K562 (cell line): ENCODE data around the gene BTBD17. TPM values are rescaled to one million over a fixed set of nuclear protein-coding genes. Genes with fewer than 3 reads are reported as not detected.
A peak's percentile ranks its signal among the peaks of the same experiment; 100 is the strongest.

Experiments
- ARID1B ChIP-seq: fragments of 450-650 bp; IDR thresholded peaks from 2 replicates; pipeline ENCODE4 v1.6.1; 2016; ENCODE audit warnings: antibody characterized with exemption, mild to moderate bottlenecking, inconsistent platforms
- CSDE1 ChIP-seq, 2 experiments: fragments of 450-650 bp; IDR thresholded peaks; 2 replicates each; pipeline ENCODE4 v1.6.1; 2016; ENCODE audit warnings: mild to moderate bottlenecking in 1 of 2
- CXXC5 ChIP-seq: fragments of 250-450 bp; sonication (Bioruptor Pico); IDR thresholded peaks from 2 replicates; pipeline ENCODE4 v1.8.0; 2022; ENCODE audit warnings: inconsistent platforms, mild to moderate bottlenecking, moderate library complexity
- FOXK1 ChIP-seq: sonication (generic); formaldehyde crosslinking; IDR thresholded peaks from 2 replicates; pipeline ENCODE4 v1.8.0; 2022; ENCODE audit warnings: missing genetic modification reagents, mild to moderate bottlenecking, borderline replicate concordance
- HEY1 ChIP-seq: fragments of 250-450 bp; sonication (Bioruptor Pico); IDR thresholded peaks from 2 replicates; pipeline ENCODE4 v1.5.0; 2020; ENCODE audit warnings: mild to moderate bottlenecking, moderate library complexity, borderline replicate concordance
- HNRNPLL ChIP-seq: fragments of 200-400 bp; formaldehyde crosslinking; IDR thresholded peaks from 2 replicates; pipeline ENCODE4 v1.6.1; 2017; ENCODE audit warnings: low read length, low read depth, mild to moderate bottlenecking; ENCODE audit not compliant: poor library complexity, severe bottlenecking
- ILF3 ChIP-seq: fragments of 450-650 bp; IDR thresholded peaks from 2 replicates; pipeline ENCODE4 v1.6.1; 2018; ENCODE audit warnings: antibody characterized with exemption, mild to moderate bottlenecking, moderate library complexity, borderline replicate concordance
- KAT2B ChIP-seq: IDR thresholded peaks from one replicate; pipeline ENCODE4 v1.6.1; 2012; ENCODE audit warnings: low read depth, mild to moderate bottlenecking, control low read depth, inconsistent platforms, low read length, moderate library complexity
- KLF6 ChIP-seq: fragments of 250-450 bp; sonication (Bioruptor Pico); IDR thresholded peaks from 2 replicates; pipeline ENCODE4 v1.4.0; 2020; ENCODE audit warnings: mild to moderate bottlenecking, moderate library complexity, borderline replicate concordance
- MTF1 ChIP-seq: fragments of 250-450 bp; sonication (Bioruptor Pico); IDR thresholded peaks from 2 replicates; pipeline ENCODE4 v1.9.0; 2021; ENCODE audit warnings: moderate library complexity, mild to moderate bottlenecking, inconsistent platforms, borderline replicate concordance
- MYBL2 ChIP-seq, 2 experiments: fragments of 450-650 bp in 1 of 2; sonication (generic) in 1 of 2; formaldehyde crosslinking in 1 of 2; IDR thresholded peaks; 2 replicates each; pipeline versions ENCODE4 v1.6.1 to v1.8.1; 2017 to 2022; ENCODE audit warnings: borderline replicate concordance in 1 of 2, inconsistent platforms in 1 of 2, low read depth in 1 of 2, mild to moderate bottlenecking in 1 of 2, missing genetic modification reagents in 1 of 2, moderate library complexity in 1 of 2
- RBM39 ChIP-seq: fragments of 200-400 bp; formaldehyde crosslinking; optimal IDR thresholded peaks from 2 replicates; pipeline ENCODE3; 2018; ENCODE audit warnings: low read depth, low read length
- RREB1 ChIP-seq: fragments of 250-450 bp; sonication (Bioruptor Pico); IDR thresholded peaks from 2 replicates; pipeline ENCODE4 v1.4.0; 2020
- TBL1XR1 ChIP-seq, 2 experiments: IDR thresholded peaks; 2 replicates each; pipeline ENCODE4 v1.6.1; 2012; ENCODE audit warnings: improper control_type of control experiment in 2 of 2, low read length in 2 of 2, mild to moderate bottlenecking in 1 of 2
- ZBTB2 ChIP-seq: fragments of 450-650 bp; IDR thresholded peaks from 2 replicates; pipeline ENCODE4 v1.6.1; 2016; ENCODE audit warnings: antibody characterized with exemption
- ZMIZ1 ChIP-seq, 2 experiments: fragments of 150-350 bp in 1 of 2; IDR thresholded peaks; 2 replicates each; pipeline ENCODE4 v1.6.1; 2012 to 2016; ENCODE audit warnings: low read depth in 2 of 2, low read length in 2 of 2, mild to moderate bottlenecking in 1 of 2, moderate library complexity in 1 of 2
- ZNF143 ChIP-seq: sonication (generic); formaldehyde crosslinking; IDR thresholded peaks from 2 replicates; pipeline ENCODE4 v1.9.0; 2022; ENCODE audit warnings: mild to moderate bottlenecking, missing genetic modification reagents
- ZNF282 ChIP-seq: sonication (generic); formaldehyde crosslinking; IDR thresholded peaks from 2 replicates; pipeline ENCODE4 v1.8.1; 2023; ENCODE audit warnings: missing genetic modification reagents
- ZNF311 ChIP-seq: fragments of 250-450 bp; sonication (Bioruptor Pico); IDR thresholded peaks from 2 replicates; pipeline ENCODE4 v1.4.0; 2020; ENCODE audit warnings: mild to moderate bottlenecking, moderate library complexity
- polyA plus RNA-seq, 8 experiments: library from polyadenylated mRNA; depleted of rRNA in 4 of 8; stranded (reverse) in 5 of 8; unstranded in 3 of 8; fragments of >200 nt; fragmentation: Nextera tagmentation in 2 of 8; fragmentation: Illumina TruSeq in 1 of 8; extraction: Ambion mirVana in 2 of 8; extraction: Trizol in 1 of 8; gene quantifications; 2 replicates each; pipeline versions ENCODE4 v1.2.1 to v1.2.3, GENCODE V29; 2011 to 2014; ENCODE audit warnings: inconsistent platforms in 1 of 8, missing spikeins in 1 of 8
- total RNA-seq, 7 experiments: library from RNA; depleted of rRNA in 6 of 7; stranded (reverse); fragments of >200 nt in 6 of 7; fragmentation: Illumina TruSeq in 2 of 7; extraction: Trizol in 2 of 7; gene quantifications; 2 replicates each; pipeline versions ENCODE4 v1.2.1 to v1.2.3, GENCODE V29; 2011 to 2021; ENCODE audit warnings: low replicate concordance in 1 of 7

BTBD17 gene
- total and polyA plus RNA-seq, 9 of the 15 experiments (the other 6 are each of a cell fraction or from before 2014, with no cell fraction given), result not detected

- no peak for TF ChIP-seq RREB1 (CRISPR knock-in tag)
- TF ChIP-seq MTF1 (CRISPR knock-in tag), result no peak
- TF ChIP-seq ARID1B, result no peak
- TF ChIP-seq MYBL2 (IDR thresholded peaks at IDR 0.05; ENCODE audit: low read depth), result no peak
- TF ChIP-seq MYBL2 (CRISPR knock-in tag; IDR thresholded peaks at IDR 0.05; ENCODE audit: borderline replicate concordance), result no peak
- TF ChIP-seq ZBTB2, result no peak
- TF ChIP-seq HEY1 (CRISPR knock-in tag), result no peak
- no peak for TF ChIP-seq CSDE1 (IDR thresholded peaks at IDR 0.05)
- TF ChIP-seq ILF3, result no peak
- TF ChIP-seq FOXK1 (CRISPR knock-in tag), result no peak
- no peak for TF ChIP-seq KLF6
- no peak for TF ChIP-seq HNRNPLL
- TF ChIP-seq RBM39, result no peak
- TF ChIP-seq ZNF143 (CRISPR knock-in tag), result peak; percentile 70
- no peak for TF ChIP-seq ZNF282 (CRISPR knock-in tag)
- TF ChIP-seq TBL1XR1 (IDR thresholded peaks at IDR 0.05; ENCODE audit: low read length in 2 of 2), result no peak
- no peak for TF ChIP-seq ZMIZ1 (IDR thresholded peaks at IDR 0.05; ENCODE audit: low read depth in 2 of 2, low read length in 2 of 2)
- no peak for TF ChIP-seq ZNF311 (CRISPR knock-in tag)
- no peak for TF ChIP-seq KAT2B
- no peak for TF ChIP-seq CXXC5 (CRISPR knock-in tag)
Observed at GRCh38 chr17:74358697-74359096, 3.0 kb downstream of the BTBD17 start (continued).
